ENCODE measurements around the gene SPOPL.

Gene SPOPL

GRCh38 chr2:138610201-138610953 lies 108.8 kb downstream of the SPOPL start:
- Histone ChIP-seq H3K9me3 (no peaks in the 10 kb centered on the region), H3K27me3 (no peaks in the 10 kb centered on the region), H3K36me3 (no peaks in the 10 kb centered on the region), H3K4me1 (no peaks in the 10 kb centered on the region), H3K4me3 (ENCODE audit: low read depth, low read length) (no peak overlapping the region)
- TF ChIP-seq CTCF (IDR thresholded peaks at IDR 0.05; ENCODE audit: low read depth, low read length), result no peak
- DNase-seq, result no peak

GRCh38 chr2:138615257-138615656 lies 113.7 kb downstream of the SPOPL start:
- H3K4me1 ChIP-seq, result no peaks in the 10 kb centered on the region
- no peak for TF ChIP-seq CTCF (IDR thresholded peaks at IDR 0.05; ENCODE audit: low read depth, low read length)
- no peaks in the 10 kb centered on the region for H3K36me3 ChIP-seq
- no peak for DNase-seq
- no peaks in the 10 kb centered on the region for H3K27me3 ChIP-seq
- no peaks in the 10 kb centered on the region for H3K9me3 ChIP-seq
- H3K4me3 ChIP-seq (ENCODE audit: low read depth, low read length), result no peak overlapping the region

- H3K36me3 ChIP-seq, result no peaks in the 10 kb centered on the region
- no peaks in the 10 kb centered on the region for H3K4me1 ChIP-seq
- no peak for DNase-seq
- TF ChIP-seq CTCF (IDR thresholded peaks at IDR 0.05; ENCODE audit: low read depth, low read length), result no peak
- no peaks in the 10 kb centered on the region for H3K9me3 ChIP-seq
- no peaks in the 10 kb centered on the region for H3K27me3 ChIP-seq
- no peak overlapping the region for H3K4me3 ChIP-seq (ENCODE audit: low read depth, low read length)
Observed at GRCh38 chr2:138617026-138617425, 115.5 kb downstream of the SPOPL start.

- no peak for DNase-seq
- no peak overlapping the region for H3K4me3 ChIP-seq (ENCODE audit: low read depth, low read length)
- no peaks in the 10 kb centered on the region for H3K4me1 ChIP-seq
- TF ChIP-seq CTCF (IDR thresholded peaks at IDR 0.05; ENCODE audit: low read depth, low read length), result no peak
- H3K36me3 ChIP-seq, result no peaks in the 10 kb centered on the region
- H3K27me3 ChIP-seq, result no peaks in the 10 kb centered on the region
- H3K9me3 ChIP-seq, result no peaks in the 10 kb centered on the region
Observed at GRCh38 chr2:138618971-138619370, 117.4 kb downstream of the SPOPL start.

- H3K4me3 ChIP-seq (ENCODE audit: low read depth, low read length), result no peak overlapping the region
- TF ChIP-seq CTCF (IDR thresholded peaks at IDR 0.05; ENCODE audit: low read depth, low read length), result no peak
Observed at GRCh38 chr2:138620431-138620830, 118.9 kb downstream of the SPOPL start.

GRCh38 chr2:138621139-138621538 lies 119.6 kb downstream of the SPOPL start:
- DNase-seq, result no peak
- H3K27me3 ChIP-seq, result no peaks in the 10 kb centered on the region
- TF ChIP-seq CTCF (IDR thresholded peaks at IDR 0.05; ENCODE audit: low read depth, low read length), result no peak
- no peaks in the 10 kb centered on the region for H3K9me3 ChIP-seq
- H3K4me1 ChIP-seq, result no peaks in the 10 kb centered on the region
- H3K4me3 ChIP-seq (ENCODE audit: low read depth, low read length), result no peak overlapping the region
- H3K36me3 ChIP-seq, result no peaks in the 10 kb centered on the region

More at GRCh38 chr2:138620431-138620830, 118.9 kb downstream of the SPOPL start:
- no peaks in the 10 kb centered on the region for H3K4me1 ChIP-seq
- no peaks in the 10 kb centered on the region for H3K9me3 ChIP-seq
- no peaks in the 10 kb centered on the region for H3K27me3 ChIP-seq
- no peak for DNase-seq
- no peaks in the 10 kb centered on the region for H3K36me3 ChIP-seq

Data from BE2C (cell line).